GM18511 (cell line): ENCODE data around the gene RERE.

ENCODE experiments used
- ATAC-seq: cut with Tn5 transposase; IDR thresholded peaks from one replicate; pipeline ENCODE4 v1.9.1; 2021; ENCODE audit warnings: mild to moderate bottlenecking, moderate library complexity; ENCODE audit not compliant: unreplicated experiment

The RERE gene

GRCh38 chr1:8347635-8348034, 469.8 kb downstream of the RERE start:
- ATAC-seq: no peak

- no peak for ATAC-seq
Observed at GRCh38 chr1:8345621-8346415, 471.6 kb downstream of the RERE start.

GRCh38 chr1:8344893-8345507, 472.4 kb downstream of the RERE start:
- ATAC-seq: no peak

GRCh38 chr1:8343464-8344001, 473.9 kb downstream of the RERE start:
- no peak for ATAC-seq

GRCh38 chr1:8343044-8343443, 474.4 kb downstream of the RERE start:
- ATAC-seq: no peak

GRCh38 chr1:8342325-8342724, 475.1 kb downstream of the RERE start:
- no peak for ATAC-seq

GRCh38 chr1:8340448-8340847, 477.0 kb downstream of the RERE start:
- ATAC-seq: no peak

GRCh38 chr1:8339203-8339600, 478.2 kb downstream of the RERE start:
- no peak for ATAC-seq

GRCh38 chr1:8338526-8339202, 478.8 kb downstream of the RERE start:
- no peak for ATAC-seq

GRCh38 chr1:8337776-8338525, 479.5 kb downstream of the RERE start:
- no peak for ATAC-seq

- no peak for ATAC-seq
Observed at GRCh38 chr1:8335246-8335645, 482.2 kb downstream of the RERE start.

GRCh38 chr1:8334106-8334851, 483.2 kb downstream of the RERE start:
- ATAC-seq: no peak

GRCh38 chr1:8333246-8333987, 484.0 kb downstream of the RERE start:
- no peak for ATAC-seq

GRCh38 chr1:8332806-8333205, 484.6 kb downstream of the RERE start:
- ATAC-seq: no peak

- ATAC-seq: no peak
Observed at GRCh38 chr1:8330271-8331125, 486.9 kb downstream of the RERE start.

GRCh38 chr1:8329858-8330257, 487.6 kb downstream of the RERE start:
- ATAC-seq: no peak

- ATAC-seq: no peak
Observed at GRCh38 chr1:8329439-8329838, 488.0 kb downstream of the RERE start.

- no peak for ATAC-seq
Observed at GRCh38 chr1:8328271-8328670, 489.2 kb downstream of the RERE start.

GRCh38 chr1:8326265-8326664, 491.2 kb downstream of the RERE start:
- ATAC-seq: no peak
